Measurements from ENCODE around the gene GUCD1. TPM values are rescaled to one million over a fixed set of nuclear protein-coding genes. Genes with fewer than 3 reads are reported as not detected.

Gene GUCD1
- total and polyA plus RNA-seq, 9 of the 15 experiments (the other 6 are each of a cell fraction or from before 2014, with no cell fraction given), result 31.5 to 67.8 (median 50.3) TPM

DNA sequence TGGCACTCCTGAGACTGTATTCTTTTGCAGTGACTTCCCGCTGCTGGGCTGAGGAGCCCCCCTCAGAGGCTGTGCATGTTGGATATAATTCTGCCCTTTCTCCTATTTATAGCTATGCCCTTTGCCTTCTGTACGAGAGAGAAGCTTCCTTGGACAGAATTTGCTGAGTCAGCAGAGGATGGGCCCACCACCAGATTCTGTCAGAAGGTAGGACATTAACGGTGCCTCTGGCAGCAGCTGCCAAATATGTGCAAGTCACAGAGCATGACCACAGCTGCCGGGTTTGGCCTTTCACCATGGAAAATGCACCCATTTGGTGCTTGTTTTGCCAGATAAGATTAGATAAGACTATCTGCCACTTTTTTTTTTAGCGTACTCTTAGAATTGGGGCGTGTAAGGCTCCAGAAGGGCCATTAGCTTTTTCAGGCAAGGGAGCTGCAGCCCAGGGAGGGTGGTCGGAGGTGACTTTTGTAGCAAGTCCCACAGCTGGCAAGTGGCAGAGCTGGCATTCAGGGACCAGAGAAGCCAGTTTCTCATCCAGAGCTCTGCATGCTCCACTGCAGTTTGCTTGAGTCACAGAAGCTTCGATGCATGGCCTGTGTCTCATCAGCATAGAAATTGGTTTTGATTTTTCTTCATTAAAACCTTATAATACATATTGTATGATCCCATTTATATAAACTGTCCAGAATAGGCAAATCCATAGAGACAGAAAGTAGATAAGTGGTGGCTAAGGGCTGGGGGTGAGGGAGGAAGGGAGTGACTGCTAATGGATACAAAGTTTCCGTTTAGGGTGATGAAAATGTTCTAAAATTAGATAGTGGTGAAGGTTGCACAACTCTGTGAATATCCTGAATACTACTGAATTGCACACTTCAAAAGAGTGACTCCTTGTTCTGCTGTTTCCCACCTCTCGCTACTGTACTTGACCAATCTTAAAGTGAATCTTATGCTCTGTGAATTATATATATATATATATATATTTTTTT is 44.0 kb downstream of the GUCD1 start (continued):
- TF ChIP-seq TEAD1 (CRISPR knock-in tag; IDR thresholded peaks at IDR 0.05) (peak in 1 of 2 experiments; percentile 27; a peak in 1 of 4 replicates), ZBTB17 (CRISPR knock-in tag; IDR thresholded peaks at IDR 0.05) (no peak), WHSC1 (IDR thresholded peaks at IDR 0.05; ENCODE audit: low read length) (no peak), RAD51 (IDR thresholded peaks at IDR 0.05; ENCODE audit: borderline replicate concordance, low read depth) (peak; percentile 67; the same call in 1 of the 2 replicates), ZNF316 (IDR thresholded peaks at IDR 0.05) (peak; percentile 99), SP2 (IDR thresholded peaks at IDR 0.05; ENCODE audit: extremely low read depth, low read depth, low read length, poor library complexity, severe bottlenecking) (no peak), NCOA2 (IDR thresholded peaks at IDR 0.05; ENCODE audit: partially characterized antibody in 2 of 2) (no peak), ZNF165 (CRISPR knock-in tag; IDR thresholded peaks at IDR 0.05; ENCODE audit: borderline replicate concordance) (no peak), ZKSCAN1 (IDR thresholded peaks at IDR 0.05; ENCODE audit: low read depth, low read length) (peak; percentile 88), KLF10 (CRISPR knock-in tag; IDR thresholded peaks at IDR 0.05) (no peak)
- TF ChIP-seq, protein P1, sequence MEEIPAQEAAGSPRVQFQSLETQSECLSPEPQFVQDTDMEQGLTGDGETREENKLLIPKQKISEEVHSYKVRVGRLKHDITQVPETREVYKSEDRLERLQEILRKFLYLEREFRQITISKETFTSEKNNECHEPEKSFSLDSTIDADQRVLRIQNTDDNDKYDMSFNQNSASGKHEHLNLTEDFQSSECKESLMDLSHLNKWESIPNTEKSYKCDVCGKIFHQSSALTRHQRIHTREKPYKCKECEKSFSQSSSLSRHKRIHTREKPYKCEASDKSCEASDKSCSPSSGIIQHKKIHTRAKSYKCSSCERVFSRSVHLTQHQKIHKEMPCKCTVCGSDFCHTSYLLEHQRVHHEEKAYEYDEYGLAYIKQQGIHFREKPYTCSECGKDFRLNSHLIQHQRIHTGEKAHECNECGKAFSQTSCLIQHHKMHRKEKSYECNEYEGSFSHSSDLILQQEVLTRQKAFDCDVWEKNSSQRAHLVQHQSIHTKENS (CRISPR knock-in tag; IDR thresholded peaks at IDR 0.05), result no peak
- TF ChIP-seq, protein P2, sequence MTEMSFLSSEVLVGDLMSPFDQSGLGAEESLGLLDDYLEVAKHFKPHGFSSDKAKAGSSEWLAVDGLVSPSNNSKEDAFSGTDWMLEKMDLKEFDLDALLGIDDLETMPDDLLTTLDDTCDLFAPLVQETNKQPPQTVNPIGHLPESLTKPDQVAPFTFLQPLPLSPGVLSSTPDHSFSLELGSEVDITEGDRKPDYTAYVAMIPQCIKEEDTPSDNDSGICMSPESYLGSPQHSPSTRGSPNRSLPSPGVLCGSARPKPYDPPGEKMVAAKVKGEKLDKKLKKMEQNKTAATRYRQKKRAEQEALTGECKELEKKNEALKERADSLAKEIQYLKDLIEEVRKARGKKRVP (CRISPR knock-in tag; IDR thresholded peaks at IDR 0.05), result peak; percentile 6; the same call in 1 of the 2 replicates
- TF ChIP-seq, protein P3, sequence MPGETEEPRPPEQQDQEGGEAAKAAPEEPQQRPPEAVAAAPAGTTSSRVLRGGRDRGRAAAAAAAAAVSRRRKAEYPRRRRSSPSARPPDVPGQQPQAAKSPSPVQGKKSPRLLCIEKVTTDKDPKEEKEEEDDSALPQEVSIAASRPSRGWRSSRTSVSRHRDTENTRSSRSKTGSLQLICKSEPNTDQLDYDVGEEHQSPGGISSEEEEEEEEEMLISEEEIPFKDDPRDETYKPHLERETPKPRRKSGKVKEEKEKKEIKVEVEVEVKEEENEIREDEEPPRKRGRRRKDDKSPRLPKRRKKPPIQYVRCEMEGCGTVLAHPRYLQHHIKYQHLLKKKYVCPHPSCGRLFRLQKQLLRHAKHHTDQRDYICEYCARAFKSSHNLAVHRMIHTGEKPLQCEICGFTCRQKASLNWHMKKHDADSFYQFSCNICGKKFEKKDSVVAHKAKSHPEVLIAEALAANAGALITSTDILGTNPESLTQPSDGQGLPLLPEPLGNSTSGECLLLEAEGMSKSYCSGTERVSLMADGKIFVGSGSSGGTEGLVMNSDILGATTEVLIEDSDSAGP (CRISPR knock-in tag; IDR thresholded peaks at IDR 0.05), result no peak
- TF ChIP-seq, protein P4, sequence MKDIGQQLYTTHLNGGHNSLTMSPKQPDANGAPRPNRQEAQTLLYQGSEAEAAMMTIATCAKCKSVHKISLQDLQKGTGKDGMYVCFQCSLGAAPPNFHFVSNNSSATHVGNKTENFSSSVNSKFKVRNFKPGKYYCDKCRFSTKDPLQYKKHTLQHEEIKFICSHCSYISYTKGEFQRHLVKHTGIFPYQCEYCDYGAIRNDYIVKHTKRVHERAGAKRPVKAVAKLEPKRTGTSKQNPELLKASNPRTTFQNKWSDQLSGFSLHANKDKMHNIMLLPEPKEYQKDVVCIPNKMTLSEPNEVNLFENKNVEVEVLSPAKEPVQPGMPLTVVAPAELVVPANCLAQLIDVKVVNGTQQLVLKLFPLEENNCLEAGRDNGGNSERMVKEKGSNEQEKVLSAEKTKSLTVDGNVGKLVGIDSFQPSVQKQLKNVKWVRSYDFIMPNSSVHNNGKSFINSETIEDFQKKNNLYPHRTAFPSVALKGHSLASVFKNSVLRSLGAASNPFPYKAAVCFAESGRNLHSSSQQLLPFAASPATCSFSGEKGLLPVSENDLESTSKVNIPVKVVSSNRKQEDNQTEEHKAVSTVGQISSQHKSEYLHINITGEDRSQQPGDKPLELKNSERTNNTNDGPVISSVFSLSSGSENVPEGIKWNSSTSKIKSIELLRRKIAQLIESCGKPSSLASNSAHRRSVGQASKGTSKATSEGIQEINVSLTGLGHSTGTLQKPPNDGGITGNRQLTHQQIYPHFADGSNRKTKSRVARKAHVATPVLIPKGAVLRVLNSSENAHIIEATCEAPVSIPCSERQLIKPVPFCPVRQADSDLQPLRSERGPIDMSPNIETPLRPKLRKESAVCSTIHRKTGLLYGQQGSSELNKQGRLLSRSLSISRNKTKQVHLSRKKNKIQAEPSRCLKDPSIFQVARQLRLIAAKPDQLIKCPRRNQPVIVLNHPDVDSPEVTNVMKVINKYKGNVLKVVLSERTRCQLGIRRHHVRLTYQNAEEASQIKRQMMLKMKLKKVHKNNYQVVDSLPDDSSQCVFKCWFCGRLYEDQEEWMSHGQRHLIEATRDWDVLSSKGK (CRISPR knock-in tag; IDR thresholded peaks at IDR 0.05), result no peak
- TF ChIP-seq, protein P5, sequence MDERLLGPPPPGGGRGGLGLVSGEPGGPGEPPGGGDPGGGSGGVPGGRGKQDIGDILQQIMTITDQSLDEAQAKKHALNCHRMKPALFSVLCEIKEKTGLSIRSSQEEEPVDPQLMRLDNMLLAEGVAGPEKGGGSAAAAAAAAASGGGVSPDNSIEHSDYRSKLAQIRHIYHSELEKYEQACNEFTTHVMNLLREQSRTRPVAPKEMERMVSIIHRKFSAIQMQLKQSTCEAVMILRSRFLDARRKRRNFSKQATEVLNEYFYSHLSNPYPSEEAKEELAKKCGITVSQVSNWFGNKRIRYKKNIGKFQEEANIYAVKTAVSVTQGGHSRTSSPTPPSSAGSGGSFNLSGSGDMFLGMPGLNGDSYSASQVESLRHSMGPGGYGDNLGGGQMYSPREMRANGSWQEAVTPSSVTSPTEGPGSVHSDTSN (CRISPR knock-in tag; IDR thresholded peaks at IDR 0.05; ENCODE audit: low read depth), result no peak
- TF ChIP-seq, protein P5 (tag; conservative IDR thresholded peaks at IDR 0.05; ENCODE audit: low read depth), result no peak
